GM12891 (cell line): Measurements from ENCODE around the gene DDIAS.

Experiments
- PAX5 ChIP-seq: IDR thresholded peaks from 2 replicates; pipeline ENCODE4 v1.6.1; 2011; ENCODE audit warnings: low read length, moderate library complexity, mild to moderate bottlenecking; ENCODE audit not compliant: insufficient read depth, severe bottlenecking
- POLR2A ChIP-seq: IDR thresholded peaks from 2 replicates; pipeline ENCODE4 v1.6.1; 2011; ENCODE audit warnings: low read depth, low read length, control low read depth
- POLR2AphosphoS5 ChIP-seq: IDR thresholded peaks from 2 replicates; pipeline ENCODE4 v1.6.1; 2011; ENCODE audit warnings: low read depth, low read length, control low read depth
- POU2F2 ChIP-seq: IDR thresholded peaks from 2 replicates; pipeline ENCODE4 v1.6.1; 2011; ENCODE audit warnings: low read depth, mild to moderate bottlenecking, control low read depth, low read length, moderate library complexity
- SPI1 ChIP-seq: IDR thresholded peaks from 2 replicates; pipeline ENCODE4 v1.6.1; 2011; ENCODE audit warnings: low read depth, low read length, control low read depth
- TAF1 ChIP-seq: IDR thresholded peaks from 2 replicates; pipeline ENCODE4 v1.6.1; 2011; ENCODE audit warnings: low read depth, low read length, control low read depth

DNA sequence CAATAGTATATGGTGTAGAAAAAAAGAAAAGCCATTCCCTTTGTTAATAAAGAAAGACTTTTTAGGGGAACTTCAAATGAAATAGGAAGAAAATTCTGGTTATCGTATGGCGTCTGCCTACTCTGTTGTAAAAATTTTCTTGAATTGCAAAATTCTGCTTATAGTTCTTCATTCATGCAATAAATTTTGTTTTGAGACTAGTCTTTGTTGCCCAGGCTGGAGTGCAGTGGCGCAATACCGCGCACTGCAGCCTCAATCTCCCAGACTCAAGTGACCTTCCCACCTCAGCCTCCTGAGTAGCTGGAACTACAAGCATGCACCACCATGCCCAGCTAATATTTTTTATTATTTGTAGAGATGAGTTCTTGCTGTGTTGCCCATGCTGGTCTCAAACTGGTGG lies 5.8 kb downstream of the DDIAS start:
- no peak for TF ChIP-seq TAF1
- TF ChIP-seq POLR2A: no peak
- no peak for TF ChIP-seq POLR2AphosphoS5
- no peak for TF ChIP-seq PAX5
- TF ChIP-seq SPI1: no peak
- no peak for TF ChIP-seq POU2F2
